Measurements from ENCODE around the gene C1orf21.
"Not testable (repeated sequence)": the region's sequence is repeated elsewhere in the genome, so short reads cannot be mapped to it uniquely, and the experiment has no call there.

The C1orf21 gene, protein sequence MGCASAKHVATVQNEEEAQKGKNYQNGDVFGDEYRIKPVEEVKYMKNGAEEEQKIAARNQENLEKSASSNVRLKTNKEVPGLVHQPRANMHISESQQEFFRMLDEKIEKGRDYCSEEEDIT

DNA sequence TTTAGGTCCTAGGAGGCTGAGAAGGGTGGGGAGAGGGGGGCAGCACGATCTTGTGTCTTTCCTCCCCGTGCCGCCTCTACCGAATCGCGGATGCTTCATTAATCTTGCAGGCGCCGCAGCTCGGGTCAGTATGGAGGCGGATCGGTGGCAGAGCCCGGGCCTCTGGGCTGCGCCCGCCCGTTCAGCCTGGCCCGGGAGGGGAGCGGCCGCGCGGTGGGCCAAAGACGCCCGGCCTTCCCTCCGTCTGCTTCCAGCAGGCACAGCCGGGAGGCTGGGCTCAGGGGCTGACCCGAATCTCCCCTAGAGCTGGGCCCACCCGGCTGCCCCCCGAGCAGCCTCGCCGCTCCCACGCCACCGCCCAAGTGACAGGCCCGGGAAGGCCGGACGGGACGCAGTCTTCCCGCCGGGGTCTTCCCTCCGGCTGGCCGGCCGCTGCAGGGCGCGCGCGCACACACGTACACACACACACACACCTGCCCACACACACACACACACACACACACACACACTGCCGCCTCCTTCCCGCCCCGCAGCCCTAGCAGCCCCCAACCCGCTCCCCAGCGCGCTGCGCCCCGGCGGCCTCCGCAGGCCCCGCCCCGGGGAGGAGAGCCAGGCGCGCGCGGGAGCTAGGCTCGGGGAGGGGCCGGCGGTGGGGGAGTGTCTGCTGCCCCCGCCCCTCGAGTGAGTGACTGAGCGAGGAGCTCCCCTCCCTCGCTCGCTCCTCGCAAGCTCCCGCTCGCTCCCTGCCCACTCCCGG lies at the start of gene C1orf21:
C1orf21 (plus strand) TSS at position 718 of the 757 bp plus-strand sequence. CDS start 90,481 bp downstream, outside the sequence.
- TF ChIP-seq, protein P1, sequence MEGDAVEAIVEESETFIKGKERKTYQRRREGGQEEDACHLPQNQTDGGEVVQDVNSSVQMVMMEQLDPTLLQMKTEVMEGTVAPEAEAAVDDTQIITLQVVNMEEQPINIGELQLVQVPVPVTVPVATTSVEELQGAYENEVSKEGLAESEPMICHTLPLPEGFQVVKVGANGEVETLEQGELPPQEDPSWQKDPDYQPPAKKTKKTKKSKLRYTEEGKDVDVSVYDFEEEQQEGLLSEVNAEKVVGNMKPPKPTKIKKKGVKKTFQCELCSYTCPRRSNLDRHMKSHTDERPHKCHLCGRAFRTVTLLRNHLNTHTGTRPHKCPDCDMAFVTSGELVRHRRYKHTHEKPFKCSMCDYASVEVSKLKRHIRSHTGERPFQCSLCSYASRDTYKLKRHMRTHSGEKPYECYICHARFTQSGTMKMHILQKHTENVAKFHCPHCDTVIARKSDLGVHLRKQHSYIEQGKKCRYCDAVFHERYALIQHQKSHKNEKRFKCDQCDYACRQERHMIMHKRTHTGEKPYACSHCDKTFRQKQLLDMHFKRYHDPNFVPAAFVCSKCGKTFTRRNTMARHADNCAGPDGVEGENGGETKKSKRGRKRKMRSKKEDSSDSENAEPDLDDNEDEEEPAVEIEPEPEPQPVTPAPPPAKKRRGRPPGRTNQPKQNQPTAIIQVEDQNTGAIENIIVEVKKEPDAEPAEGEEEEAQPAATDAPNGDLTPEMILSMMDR (IDR thresholded peaks at IDR 0.05; ENCODE audit: extremely low read depth, insufficient read depth, missing control alignments): no peak
- in situ Hi-C loops (cut with MboI; ENCODE audit: low pct_unique_long_range_greater_than_20kb, low sequenced_read_pairs, unreplicated experiment): no loop called here
- DNase-seq (ENCODE audit: low spot score): peak; percentile 88

DNA sequence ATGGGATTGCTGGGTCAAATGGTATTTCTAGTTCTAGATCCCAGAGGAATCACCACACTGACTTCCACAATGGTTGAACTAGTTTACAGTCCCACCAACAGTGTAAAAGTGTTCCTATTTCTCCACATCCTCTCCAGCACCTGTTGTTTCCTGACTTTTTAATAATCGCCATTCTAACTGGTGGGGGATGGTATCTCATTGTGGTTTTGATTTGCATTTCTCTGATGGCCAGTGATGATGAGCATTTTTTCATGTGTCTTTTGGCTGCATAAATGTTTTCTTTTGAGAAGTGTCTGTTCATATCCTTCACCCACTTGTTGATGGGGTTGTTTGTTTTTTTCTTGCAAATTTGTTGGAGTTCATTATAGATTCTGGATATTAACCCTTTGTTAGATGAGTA lies 49.0 kb upstream of the C1orf21 start:
- DNase-seq (ENCODE audit: low spot score); in situ Hi-C loops (cut with MboI; ENCODE audit: low pct_unique_long_range_greater_than_20kb, low sequenced_read_pairs, unreplicated experiment): not testable (repeated sequence)

DNA sequence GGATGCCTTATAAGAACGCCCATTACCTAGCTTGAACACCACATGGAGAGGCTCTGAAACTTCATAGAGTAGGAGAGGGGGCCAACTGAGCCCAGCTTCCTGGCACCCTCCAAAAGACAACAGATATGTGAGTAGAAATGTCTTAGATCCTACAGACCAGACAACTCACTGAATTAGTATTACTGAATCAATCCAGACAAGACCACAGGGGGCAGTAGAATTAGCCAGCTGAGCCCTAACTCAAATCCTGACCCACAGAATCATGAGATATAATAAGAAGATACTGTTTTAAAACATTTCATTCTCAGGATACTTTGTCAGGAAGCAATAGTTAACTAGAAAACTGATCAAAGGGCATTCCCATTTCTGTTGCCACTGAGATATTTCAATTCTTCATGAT lies 45.8 kb upstream of the C1orf21 start:
- in situ Hi-C loops (cut with MboI; ENCODE audit: low pct_unique_long_range_greater_than_20kb, low sequenced_read_pairs, unreplicated experiment): no loop called here
- TF ChIP-seq, protein P1 (IDR thresholded peaks at IDR 0.05; ENCODE audit: extremely low read depth, insufficient read depth, missing control alignments): no peak
- no peak for DNase-seq (ENCODE audit: low spot score)

DNA sequence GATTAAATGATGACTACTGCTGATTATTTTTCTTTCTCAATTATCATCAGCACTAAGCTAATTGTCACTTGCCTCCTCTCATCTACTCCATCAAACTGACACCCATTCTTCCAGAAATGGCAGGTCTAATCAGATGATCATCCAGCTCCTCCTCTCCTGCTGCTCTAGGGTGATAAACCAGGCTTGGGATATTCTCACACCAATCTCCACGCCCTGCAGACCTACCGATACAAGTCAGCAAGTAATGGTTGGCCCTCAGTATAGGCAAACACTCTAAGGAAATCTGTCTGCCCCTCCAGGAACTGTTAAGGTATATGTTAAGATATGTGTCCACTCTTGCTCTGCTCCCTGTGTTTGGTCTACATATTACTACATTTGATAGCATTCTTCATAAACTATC lies 36.3 kb upstream of the C1orf21 start:
- in situ Hi-C loops (cut with MboI; ENCODE audit: low pct_unique_long_range_greater_than_20kb, low sequenced_read_pairs, unreplicated experiment): no loop called here
- TF ChIP-seq, protein P1 (IDR thresholded peaks at IDR 0.05; ENCODE audit: extremely low read depth, insufficient read depth, missing control alignments): no peak
- no peak for DNase-seq (ENCODE audit: low spot score)

DNA sequence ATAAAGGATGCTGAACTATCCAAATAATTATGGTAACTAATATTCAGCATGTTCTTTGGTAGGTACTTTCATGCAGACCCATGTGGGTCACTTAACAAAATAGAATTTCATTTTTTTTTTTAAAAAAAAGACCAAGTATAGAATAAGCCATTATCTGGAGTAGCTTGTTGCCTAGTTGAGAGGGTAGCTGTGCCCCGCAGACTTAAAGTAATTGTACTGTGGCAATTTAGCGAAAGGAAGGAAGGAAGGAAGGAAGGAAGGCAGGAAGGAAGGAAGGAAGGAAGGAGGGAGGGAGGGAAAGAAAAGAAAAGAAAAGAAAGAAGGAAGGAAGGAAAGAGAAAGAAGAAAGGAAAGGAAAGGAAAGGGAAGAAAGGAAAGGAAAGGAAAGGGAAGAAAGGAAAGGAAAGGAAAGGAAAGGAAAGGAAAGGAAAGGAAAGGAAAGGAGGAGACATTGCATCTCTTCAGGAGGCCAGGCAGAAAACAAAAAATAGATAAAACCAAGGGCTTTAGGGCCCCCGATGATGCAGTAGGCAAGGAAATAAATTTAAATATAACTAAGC lies 35.3 kb upstream of the C1orf21 start:
- TF ChIP-seq, protein P1 (IDR thresholded peaks at IDR 0.05; ENCODE audit: extremely low read depth, insufficient read depth, missing control alignments): no peak
- no peak for DNase-seq (ENCODE audit: low spot score)
- in situ Hi-C loops (cut with MboI; ENCODE audit: low pct_unique_long_range_greater_than_20kb, low sequenced_read_pairs, unreplicated experiment): no loop called here

DNA sequence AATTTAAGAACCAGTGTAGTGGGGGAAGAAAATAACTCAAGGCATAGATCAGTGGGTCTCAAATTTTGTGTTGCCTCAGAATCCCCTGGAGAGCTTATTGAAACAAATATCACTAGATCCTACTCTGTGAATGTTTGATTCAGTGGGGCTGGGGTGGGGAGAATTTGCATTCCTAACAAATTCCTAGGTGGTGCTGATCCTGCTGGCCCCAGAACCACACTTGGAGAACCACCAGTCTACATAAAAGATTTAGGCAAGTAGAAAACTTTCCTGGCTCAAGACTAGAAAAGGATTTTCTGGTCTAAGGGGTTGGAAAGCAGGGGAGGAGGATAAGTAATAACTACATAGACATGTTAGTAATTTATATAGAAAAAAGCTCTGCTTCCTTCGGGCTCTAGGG lies 34.1 kb upstream of the C1orf21 start:
- DNase-seq (ENCODE audit: low spot score): no peak
- TF ChIP-seq, protein P1 (IDR thresholded peaks at IDR 0.05; ENCODE audit: extremely low read depth, insufficient read depth, missing control alignments): no peak
- in situ Hi-C loops (cut with MboI; ENCODE audit: low pct_unique_long_range_greater_than_20kb, low sequenced_read_pairs, unreplicated experiment): no loop called here

DNA sequence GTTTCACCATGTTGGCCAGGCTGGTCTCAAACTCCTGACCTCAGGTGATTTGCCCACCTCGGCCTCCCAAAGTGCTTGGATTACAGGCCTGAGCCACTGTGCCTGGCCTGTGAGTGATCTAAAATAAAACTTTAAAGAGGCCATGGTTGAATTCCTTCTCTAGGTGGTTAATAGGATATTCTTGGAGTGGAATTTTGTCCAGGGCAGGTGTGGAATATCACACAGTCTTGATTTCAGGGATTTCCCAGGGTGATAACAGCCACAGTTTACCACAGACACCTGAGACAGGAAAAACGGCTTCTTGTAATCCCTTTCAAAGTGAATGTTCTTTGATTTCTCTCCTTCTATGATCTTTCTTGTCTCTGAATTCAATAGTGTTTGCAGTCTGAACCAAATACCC lies 32.1 kb upstream of the C1orf21 start:
- TF ChIP-seq, protein P1 (IDR thresholded peaks at IDR 0.05; ENCODE audit: extremely low read depth, insufficient read depth, missing control alignments): no peak
- in situ Hi-C loops (cut with MboI; ENCODE audit: low pct_unique_long_range_greater_than_20kb, low sequenced_read_pairs, unreplicated experiment): no loop called here
- no peak for DNase-seq (ENCODE audit: low spot score)
